Activated CD8-positive, alpha-beta memory T cell treated with anti-CD3 and anti-CD28 coated beads for 24 hours (primary cell): ENCODE results near the gene CNTNAP2.

ENCODE experiments used
- DNase-seq: peaks from one replicate; pipeline ENCODE4 v3.0.0-alpha.2; 2020

The CNTNAP2 gene

GRCh38 chr7:147903536-147904218 is 1787.1 kb downstream of the CNTNAP2 start:
- no peak for DNase-seq

- no peak for DNase-seq
These were observed 1787.6 kb downstream of the CNTNAP2 start for GRCh38 chr7:147904219-147904576.

GRCh38 chr7:147909431-147910148 is 1793.0 kb downstream of the CNTNAP2 start:
- no peak for DNase-seq

GRCh38 chr7:147911201-147911601 is 1794.6 kb downstream of the CNTNAP2 start:
- no peak for DNase-seq

- DNase-seq: no peak
These were observed 1795.7 kb downstream of the CNTNAP2 start for GRCh38 chr7:147912291-147912690.

- no peak for DNase-seq
These were observed 1796.5 kb downstream of the CNTNAP2 start for GRCh38 chr7:147912946-147913638.

GRCh38 chr7:147915781-147916180 is 1799.2 kb downstream of the CNTNAP2 start:
- DNase-seq: no peak

- no peak for DNase-seq
These were observed 1800.0 kb downstream of the CNTNAP2 start for GRCh38 chr7:147916573-147916972.

- no peak for DNase-seq
These were observed 1807.2 kb downstream of the CNTNAP2 start for GRCh38 chr7:147923841-147924240.

GRCh38 chr7:147937428-147937827 is 1820.8 kb downstream of the CNTNAP2 start:
- DNase-seq: no peak

- no peak for DNase-seq
These were observed 1824.8 kb downstream of the CNTNAP2 start for GRCh38 chr7:147941381-147941780.

GRCh38 chr7:147944321-147944720 is 1827.7 kb downstream of the CNTNAP2 start:
- no peak for DNase-seq

- DNase-seq: no peak
These were observed 1836.3 kb downstream of the CNTNAP2 start for GRCh38 chr7:147952918-147953317.

GRCh38 chr7:147968046-147968610 is 1851.5 kb downstream of the CNTNAP2 start:
- no peak for DNase-seq

GRCh38 chr7:147971606-147972110 is 1855.1 kb downstream of the CNTNAP2 start:
- no peak for DNase-seq

GRCh38 chr7:147978201-147978600 is 1861.6 kb downstream of the CNTNAP2 start:
- DNase-seq: no peak

- DNase-seq: no peak
These were observed 1862.0 kb downstream of the CNTNAP2 start for GRCh38 chr7:147978651-147979050.

- DNase-seq: no peak
These were observed 1864.5 kb downstream of the CNTNAP2 start for GRCh38 chr7:147980826-147981813.

GRCh38 chr7:147982307-147982706 is 1865.7 kb downstream of the CNTNAP2 start:
- no peak for DNase-seq

GRCh38 chr7:147984265-147984664 is 1867.7 kb downstream of the CNTNAP2 start:
- DNase-seq: no peak

GRCh38 chr7:147990079-147990478 is 1873.5 kb downstream of the CNTNAP2 start:
- no peak for DNase-seq

- DNase-seq: no peak
These were observed 1874.3 kb downstream of the CNTNAP2 start for GRCh38 chr7:147990942-147991341.
